ENCODE data around the gene SRD5A1. TPM values are rescaled to one million over a fixed set of nuclear protein-coding genes. Genes with fewer than 3 reads are reported as not detected.

SRD5A1 gene
- total RNA-seq, 4 donors from 2014 or later = 0.75 to 4.3 (median 3.3) TPM

DNA sequence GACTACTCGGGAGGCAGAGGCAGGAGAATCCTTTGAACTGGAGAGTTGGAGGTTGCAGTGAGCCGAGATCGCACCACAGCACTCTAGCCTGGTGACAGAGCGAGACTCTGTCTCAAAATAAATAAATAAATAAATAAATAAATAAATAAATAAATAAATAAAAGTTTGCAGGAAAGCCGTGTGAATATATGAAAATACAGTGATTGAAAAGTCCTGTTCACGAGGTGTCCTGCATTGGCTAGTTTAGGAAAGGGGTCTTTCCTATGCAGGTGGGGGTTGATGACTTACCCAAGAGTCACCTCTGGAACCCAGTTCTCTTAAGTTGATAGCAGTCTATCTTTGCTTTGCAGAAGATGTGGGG is 87.3 kb downstream of the SRD5A1 start:
- ATAC-seq (peak in 1 of 2 donors; percentile 8), DNase-seq (no peak)
- H3K27ac ChIP-seq = peak overlapping the region in 2 of 4 donors; percentile 44 to 55
- no peaks in the 10 kb centered on the region for H3K9me3 ChIP-seq
- H3K4me1 ChIP-seq = peaks cover 88 to 95% of the 10 kb centered on the region in 2 donors
- intact Hi-C loops (cut with DNase I; ENCODE audit: low total_unique reads) (no loop called here), in situ Hi-C loops (cut with MboI; ENCODE audit: low sequenced_read_pairs in 4 of 4) (no loop called here)
- H3K4me3 ChIP-seq = no peak overlapping the region
- TF ChIP-seq, protein P1, sequence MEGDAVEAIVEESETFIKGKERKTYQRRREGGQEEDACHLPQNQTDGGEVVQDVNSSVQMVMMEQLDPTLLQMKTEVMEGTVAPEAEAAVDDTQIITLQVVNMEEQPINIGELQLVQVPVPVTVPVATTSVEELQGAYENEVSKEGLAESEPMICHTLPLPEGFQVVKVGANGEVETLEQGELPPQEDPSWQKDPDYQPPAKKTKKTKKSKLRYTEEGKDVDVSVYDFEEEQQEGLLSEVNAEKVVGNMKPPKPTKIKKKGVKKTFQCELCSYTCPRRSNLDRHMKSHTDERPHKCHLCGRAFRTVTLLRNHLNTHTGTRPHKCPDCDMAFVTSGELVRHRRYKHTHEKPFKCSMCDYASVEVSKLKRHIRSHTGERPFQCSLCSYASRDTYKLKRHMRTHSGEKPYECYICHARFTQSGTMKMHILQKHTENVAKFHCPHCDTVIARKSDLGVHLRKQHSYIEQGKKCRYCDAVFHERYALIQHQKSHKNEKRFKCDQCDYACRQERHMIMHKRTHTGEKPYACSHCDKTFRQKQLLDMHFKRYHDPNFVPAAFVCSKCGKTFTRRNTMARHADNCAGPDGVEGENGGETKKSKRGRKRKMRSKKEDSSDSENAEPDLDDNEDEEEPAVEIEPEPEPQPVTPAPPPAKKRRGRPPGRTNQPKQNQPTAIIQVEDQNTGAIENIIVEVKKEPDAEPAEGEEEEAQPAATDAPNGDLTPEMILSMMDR (IDR thresholded peaks at IDR 0.05 in 4 of 5, conservative IDR thresholded peaks at IDR 0.05 in 1 of 5) = no peak
- no peak for TF ChIP-seq POLR2A (IDR thresholded peaks at IDR 0.05)
- H3K27me3 ChIP-seq = no peaks in the 10 kb centered on the region
- no peaks in the 10 kb centered on the region for H3K36me3 ChIP-seq

DNA sequence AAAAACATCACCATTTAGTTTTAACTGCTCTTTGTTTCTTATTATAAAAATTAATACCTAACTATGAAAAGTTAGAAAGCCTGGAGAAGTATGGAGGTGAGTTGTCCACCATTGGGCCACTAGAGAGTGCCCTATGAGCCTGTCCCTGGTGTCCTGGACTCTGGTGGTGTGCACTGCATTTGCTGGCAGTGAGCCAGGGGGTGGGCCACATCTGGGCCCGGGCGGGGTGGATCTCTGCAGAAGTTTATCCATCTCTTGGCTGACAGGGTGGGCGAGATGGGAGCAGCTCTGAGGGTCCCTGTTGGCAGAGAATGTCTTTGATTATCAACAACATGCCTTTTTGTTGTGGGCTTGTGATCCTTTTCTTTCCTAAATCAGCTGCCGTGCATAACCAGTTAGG is 88.2 kb downstream of the SRD5A1 start:
- intact Hi-C loops (cut with DNase I; ENCODE audit: low total_unique reads) = loop anchor here (1.0 kb wide), 1 partner anchor 32 kb away; no protein-coding TSS in a partner anchor
- peak overlapping the region; percentile 11 to 55 (median 40) for H3K27ac ChIP-seq

DNA sequence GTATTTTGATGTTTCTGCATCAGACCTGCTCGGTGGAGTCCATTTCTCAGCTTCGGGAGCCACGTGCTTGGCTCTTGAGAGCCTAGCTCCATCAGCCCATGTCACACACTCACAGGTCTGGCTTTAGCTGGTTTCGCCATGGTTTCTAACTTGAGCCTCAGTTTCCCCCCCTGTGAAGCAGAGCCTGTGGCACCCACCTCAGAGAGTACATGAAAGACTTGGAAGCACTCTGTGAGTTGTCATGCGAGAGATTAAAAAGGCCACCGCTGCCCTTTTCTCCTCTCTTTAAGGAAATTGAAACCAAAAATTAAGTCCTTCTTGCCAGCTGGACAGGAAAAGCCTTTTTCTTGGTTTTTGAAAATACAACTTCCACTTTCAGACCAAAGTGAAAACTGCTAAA is 88.8 kb downstream of the SRD5A1 start:
- TF ChIP-seq, protein P1 (IDR thresholded peaks at IDR 0.05 in 4 of 5, conservative IDR thresholded peaks at IDR 0.05 in 1 of 5) = no peak
- no peak for TF ChIP-seq POLR2A (IDR thresholded peaks at IDR 0.05)
- Histone ChIP-seq H3K4me1 (peaks cover 78 to 92% of the 10 kb centered on the region in 2 donors), H3K4me3 (peak overlapping the region in 2 of 4 donors; percentile 1 to 29), H3K9me3 (no peaks in the 10 kb centered on the region), H3K27me3 (no peaks in the 10 kb centered on the region), H3K36me3 (no peaks in the 10 kb centered on the region), H3K27ac (peak overlapping the region; percentile 11 to 55 (median 40))
- no peak for DNase-seq
- ATAC-seq = no peak
- intact Hi-C loops (cut with DNase I; ENCODE audit: low total_unique reads) (no loop called here), in situ Hi-C loops (cut with MboI; ENCODE audit: low sequenced_read_pairs in 4 of 4) (no loop called here)

More for the DNA sequence above, 88.2 kb downstream of the SRD5A1 start:
- in situ Hi-C loops (cut with MboI; ENCODE audit: low sequenced_read_pairs in 4 of 4) = no loop called here
- DNase-seq = no peak
- H3K9me3 ChIP-seq = no peaks in the 10 kb centered on the region
- peaks cover 82 to 92% of the 10 kb centered on the region in 2 donors for H3K4me1 ChIP-seq
- no peak for ATAC-seq
- peak overlapping the region in 1 of 4 donors; percentile 29 for H3K4me3 ChIP-seq
- no peaks in the 10 kb centered on the region for H3K27me3 ChIP-seq
- no peaks in the 10 kb centered on the region for H3K36me3 ChIP-seq
- no peak for TF ChIP-seq POLR2A (IDR thresholded peaks at IDR 0.05)
- TF ChIP-seq, protein P1 (IDR thresholded peaks at IDR 0.05 in 4 of 5, conservative IDR thresholded peaks at IDR 0.05 in 1 of 5) = no peak

DNA sequence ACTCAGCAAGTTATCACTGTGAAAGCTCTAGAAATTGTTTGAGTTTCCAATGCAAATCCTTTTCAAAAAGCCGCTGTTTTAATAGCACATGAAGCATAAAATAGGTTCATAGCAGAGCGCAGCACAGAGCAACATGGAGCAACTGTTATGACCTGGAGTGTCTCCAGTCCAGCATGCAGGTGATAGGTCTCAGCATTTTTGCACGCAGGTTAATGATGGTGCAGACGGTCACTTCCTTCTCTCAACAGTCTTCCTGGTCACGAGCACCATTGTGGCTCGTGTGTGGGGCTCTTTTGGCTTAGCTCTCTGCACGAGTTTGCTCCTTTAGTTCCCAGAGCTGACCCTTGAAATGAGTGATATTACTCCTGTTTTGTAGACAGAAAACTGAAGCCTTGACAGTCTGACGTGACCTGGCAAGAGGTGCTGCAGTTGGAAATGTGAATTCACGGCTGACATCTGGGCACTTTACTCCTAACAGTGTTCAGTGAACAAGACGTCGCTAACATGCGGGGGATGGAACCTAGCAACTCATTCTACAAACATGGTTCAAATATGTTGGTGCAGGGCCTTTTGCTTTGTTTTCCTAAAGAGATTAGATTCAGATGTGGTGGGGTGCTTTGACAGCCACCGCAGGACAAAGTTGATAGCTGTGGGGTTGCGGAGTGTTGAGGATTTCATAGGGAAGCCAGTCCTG is 90.0 kb downstream of the SRD5A1 start:
- in situ Hi-C loops (cut with MboI; ENCODE audit: low sequenced_read_pairs in 4 of 4) = no loop called here

More for the DNA sequence above, 90.0 kb downstream of the SRD5A1 start:
- DNase-seq = no peak
- no peak overlapping the region for H3K4me3 ChIP-seq
- no peak overlapping the region for H3K27ac ChIP-seq
- H3K4me1 ChIP-seq = peaks cover 80 to 88% of the 10 kb centered on the region in 2 donors
- H3K36me3 ChIP-seq = no peaks in the 10 kb centered on the region
- H3K27me3 ChIP-seq = no peaks in the 10 kb centered on the region
- no peak for TF ChIP-seq POLR2A (IDR thresholded peaks at IDR 0.05)
- TF ChIP-seq, protein P1 (IDR thresholded peaks at IDR 0.05 in 4 of 5, conservative IDR thresholded peaks at IDR 0.05 in 1 of 5) = no peak
- ATAC-seq = no peak
- no peaks in the 10 kb centered on the region for H3K9me3 ChIP-seq
- intact Hi-C loops (cut with DNase I; ENCODE audit: low total_unique reads) = no loop called here
